Mucosa of descending colon (tissue), 3 donors: ENCODE results near the gene CYTL1. TPM values are rescaled to one million over a fixed set of nuclear protein-coding genes. Genes with fewer than 3 reads are reported as not detected.

Experiments used
- ATAC-seq: fragments of 200-7000 bp; cut with Tn5 transposase; one replicate; pipeline ENCODE4 v1.9.1; 2020; ENCODE audit warnings: mild to moderate bottlenecking, moderate library complexity
- DNase-seq, 3 donors: peaks; one replicate each; pipeline ENCODE4 v3.0.0-alpha.2; 2020
- H3K36me3 ChIP-seq: fragments of 200-600 bp; one replicate; pipeline ENCODE4 v1.8.0; 2021; ENCODE audit warnings: low read depth, mild to moderate bottlenecking
- H3K4me1 ChIP-seq: fragments of 200-600 bp; one replicate; pipeline ENCODE4 v1.8.0; 2021; ENCODE audit warnings: low read depth, mild to moderate bottlenecking
- H3K4me3 ChIP-seq: fragments of 200-600 bp; one replicate; pipeline ENCODE4 v1.8.0; 2021; ENCODE audit warnings: mild to moderate bottlenecking
- H3K9me3 ChIP-seq: fragments of 200-600 bp; one replicate; pipeline ENCODE4 v1.8.0; 2021; ENCODE audit warnings: mild to moderate bottlenecking
- CTCF ChIP-seq: fragments of 200-600 bp; IDR thresholded peaks from one replicate; pipeline ENCODE4 v1.8.0; 2022; ENCODE audit warnings: antibody characterized with exemption, mild to moderate bottlenecking
- intact Hi-C, 2 donors: fragments of 100-400 bp; cut with DNase I in 1 of 2; cut with micrococcal nuclease in 1 of 2; formaldehyde crosslinking; loops; one replicate each; pipeline versions ENCODE4 v1.11.0 to v1.11.1; 2022; cut with DNase I, micrococcal nuclease
- total RNA-seq, 3 donors: library from RNA; stranded (reverse); fragmentation: NEBNext Ultra II Directional in 2 of 3; extraction: Animal tissue kit (Norgen Biotek cat#: 25700) in 2 of 3; gene quantifications; one replicate each; pipeline versions ENCODE4 v1.2.1 to v1.2.4, GENCODE V29; 2021 to 2023
- donor health status: DM: no; HTN: no; CAD: no; lungs with moderate emphysema.
- donor health status: DM: no; HTN: no; CAD: no.
- donor health status: DM: no; HTN: yes; CAD: no.

Gene CYTL1
- total RNA-seq, 3 donors from 2014 or later: 0.29 to 1.0 TPM; not detected in 1

GRCh38 chr4:5026371-5026770 lies 7.1 kb upstream of the CYTL1 start:
- no peak overlapping the region for H3K4me3 ChIP-seq
- ATAC-seq: no peak
- intact Hi-C loops: no loop called here
- H3K4me1 ChIP-seq: no peaks in the 10 kb centered on the region
- no peak for TF ChIP-seq CTCF
- no peaks in the 10 kb centered on the region for H3K9me3 ChIP-seq
- DNase-seq: no peak
- no peaks in the 10 kb centered on the region for H3K36me3 ChIP-seq

GRCh38 chr4:5024673-5025072 lies 5.4 kb upstream of the CYTL1 start:
- H3K9me3 ChIP-seq: no peaks in the 10 kb centered on the region
- no peak for TF ChIP-seq CTCF
- ATAC-seq: no peak
- no peak for DNase-seq
- H3K4me3 ChIP-seq: no peak overlapping the region
- intact Hi-C loops: no loop called here
- no peaks in the 10 kb centered on the region for H3K4me1 ChIP-seq
- no peaks in the 10 kb centered on the region for H3K36me3 ChIP-seq

DNA sequence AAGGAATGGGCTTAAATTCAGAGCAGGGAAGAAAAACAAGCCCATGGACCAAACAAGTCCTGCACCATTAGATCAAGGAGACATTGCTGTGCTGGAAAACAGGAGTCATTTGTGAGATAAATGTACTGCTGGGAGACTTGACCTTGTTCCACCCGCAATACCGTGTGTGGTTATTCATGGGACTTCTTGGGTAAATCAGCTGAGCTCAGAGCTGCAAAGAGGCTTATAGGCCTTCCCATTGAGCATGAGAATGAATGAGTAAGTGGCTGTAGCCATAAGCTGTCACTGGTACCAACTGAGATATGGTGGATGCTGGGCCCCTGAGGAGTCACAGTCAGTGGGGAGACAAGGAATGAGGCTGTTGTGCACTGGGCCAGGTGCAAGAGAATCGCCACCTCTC lies 2.3 kb upstream of the CYTL1 start:
- Histone ChIP-seq H3K9me3 (no peaks in the 10 kb centered on the region), H3K4me3 (no peak overlapping the region), H3K36me3 (no peaks in the 10 kb centered on the region), H3K4me1 (no peaks in the 10 kb centered on the region)
- DNase-seq (no peak), ATAC-seq (no peak)
- TF ChIP-seq CTCF: no peak
- intact Hi-C loops: no loop called here

GRCh38 chr4:5020341-5020740 lies 1.1 kb upstream of the CYTL1 start:
- no peak for TF ChIP-seq CTCF
- Histone ChIP-seq H3K9me3 (no peaks in the 10 kb centered on the region), H3K36me3 (no peaks in the 10 kb centered on the region), H3K4me3 (no peak overlapping the region), H3K4me1 (no peaks in the 10 kb centered on the region)
- ATAC-seq (no peak), DNase-seq (no peak)
- intact Hi-C loops: no loop called here

- no peaks in the 10 kb centered on the region for H3K4me1 ChIP-seq
- no peak for DNase-seq
- intact Hi-C loops: no loop called here
- H3K36me3 ChIP-seq: no peaks in the 10 kb centered on the region
- ATAC-seq: no peak
- no peaks in the 10 kb centered on the region for H3K9me3 ChIP-seq
- no peak for TF ChIP-seq CTCF
- no peak overlapping the region for H3K4me3 ChIP-seq
Observed at GRCh38 chr4:5019796-5020195, 538 bp upstream of the CYTL1 start.

DNA sequence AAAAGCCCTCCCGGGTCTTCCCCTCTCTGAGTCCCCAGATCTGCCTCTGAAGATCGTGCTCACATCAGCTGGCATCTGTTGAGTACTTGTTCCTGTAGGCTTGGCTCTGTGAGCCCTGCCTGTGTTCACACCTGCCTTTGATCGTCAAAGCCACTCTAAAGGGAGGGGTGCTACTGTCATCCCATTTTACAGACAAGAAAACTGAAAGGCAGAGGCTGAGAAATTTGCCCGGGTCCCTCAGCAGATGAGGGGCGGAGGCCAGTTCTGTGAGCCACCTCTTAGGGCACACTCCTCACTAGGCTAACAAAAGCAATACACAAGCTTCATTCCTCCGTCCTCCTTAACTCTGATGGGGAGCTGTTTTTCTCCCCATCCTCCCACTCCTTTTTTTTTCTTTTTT lies 655 bp downstream of the CYTL1 start:
- no peaks in the 10 kb centered on the region for H3K36me3 ChIP-seq
- no peaks in the 10 kb centered on the region for H3K4me1 ChIP-seq
- no peaks in the 10 kb centered on the region for H3K9me3 ChIP-seq
- ATAC-seq: no peak
- TF ChIP-seq CTCF: no peak
- no peak for DNase-seq
- intact Hi-C loops: no loop called here
- no peak overlapping the region for H3K4me3 ChIP-seq
